Neural cell (in vitro differentiated cells): ENCODE data around the gene KLF14. TPM values are rescaled to one million over a fixed set of nuclear protein-coding genes. Genes with fewer than 3 reads are reported as not detected.
"Not testable (repeated sequence)": the region's sequence is repeated elsewhere in the genome, so short reads cannot be mapped to it uniquely, and the experiment has no call there.

Experiments used
- H2AFZ ChIP-seq: fragments of 200-600, 300-800 bp; sonication (generic), shearing (Covaris generic); 2 replicates; pipeline ENCODE4 v1.6.0; 2014; ENCODE audit warnings: low read depth, mild to moderate bottlenecking, antibody characterized with exemption, low read length, moderate library complexity
- H3F3A ChIP-seq: fragments of 200-600 bp; shearing (Covaris generic); 2 replicates; pipeline ENCODE4 v1.6.1; 2016; ENCODE audit warnings: mild to moderate bottlenecking, moderate library complexity, mixed read lengths, antibody characterized with exemption, low read length; ENCODE audit not compliant: insufficient read depth, poor library complexity, severe bottlenecking
- H3K27ac ChIP-seq: fragments of 200-600, 300-800 bp; sonication (generic), shearing (Covaris generic); 2 replicates; pipeline ENCODE4 v1.5.1; 2014; ENCODE audit warnings: mild to moderate bottlenecking, low read length, moderate library complexity
- H3K27me3 ChIP-seq: fragments of 300-800, 200-600 bp; sonication (generic), shearing (Covaris generic); 2 replicates; pipeline ENCODE4 v1.6.0; 2014; ENCODE audit warnings: mild to moderate bottlenecking, low read depth, low read length, moderate library complexity; ENCODE audit not compliant: insufficient read depth
- H3K36me3 ChIP-seq: fragments of 300-800, 200-600 bp; sonication (generic), shearing (Covaris generic); 2 replicates; pipeline ENCODE4 v1.5.1; 2014; ENCODE audit warnings: mild to moderate bottlenecking, antibody characterized with exemption, low read length, moderate library complexity; ENCODE audit not compliant: insufficient read depth
- H3K4me2 ChIP-seq: fragments of 300-800, 200-600 bp; sonication (generic), shearing (Covaris generic); 2 replicates; pipeline ENCODE4 v1.6.0; 2014; ENCODE audit warnings: mild to moderate bottlenecking, low read length
- H3K4me3 ChIP-seq: fragments of 300-800, 200-600 bp; sonication (generic), shearing (Covaris generic); 2 replicates; pipeline ENCODE4 v1.5.1; 2014; ENCODE audit warnings: mild to moderate bottlenecking, low read length, moderate library complexity
- H3K79me2 ChIP-seq: fragments of 200-600 bp; shearing (Covaris generic); replicated peaks from 2 replicates; pipeline ENCODE4 v1.6.0; 2014; ENCODE audit warnings: mild to moderate bottlenecking, low read length, moderate library complexity; ENCODE audit not compliant: insufficient read depth
- H3K9ac ChIP-seq: fragments of 300-800, 200-600 bp; sonication (generic), shearing (Covaris generic); 2 replicates; pipeline ENCODE4 v1.6.1; 2016; ENCODE audit warnings: mild to moderate bottlenecking, low read length, mixed read lengths
- H3K9me2 ChIP-seq: fragments of 200-600 bp; shearing (Covaris generic); 2 replicates; pipeline ENCODE4 v1.6.1; 2016; ENCODE audit warnings: mild to moderate bottlenecking, low read length, mixed read lengths; ENCODE audit not compliant: insufficient read depth
- H3K9me3 ChIP-seq: fragments of 200-600, 300-800 bp; sonication (generic), shearing (Covaris generic); 2 replicates; pipeline ENCODE4 v1.6.1; 2016; ENCODE audit warnings: mild to moderate bottlenecking, mixed run types, low read length, moderate library complexity, mixed read lengths
- H4K20me1 ChIP-seq: fragments of 200-600 bp; shearing (Covaris generic); 2 replicates; pipeline ENCODE4 v1.6.1; 2016; ENCODE audit warnings: mild to moderate bottlenecking, mixed run types; ENCODE audit not compliant: insufficient read depth
- EP300 ChIP-seq: fragments of 450-650 bp; conservative IDR thresholded peaks from 2 replicates; pipeline ENCODE4 v1.6.1; 2014; ENCODE audit warnings: antibody characterized with exemption, mild to moderate bottlenecking, moderate library complexity; ENCODE audit not compliant: poor library complexity, severe bottlenecking
- EZH2 ChIP-seq: fragments of 200-600, 300-800 bp; shearing (Covaris generic), sonication (generic); IDR thresholded peaks from 2 replicates; pipeline ENCODE4 v1.6.1; 2014; ENCODE audit warnings: antibody characterized with exemption, low read length, borderline replicate concordance, mild to moderate bottlenecking; ENCODE audit not compliant: insufficient read depth, poor library complexity, severe bottlenecking
- MXI1 ChIP-seq: fragments of 450-650 bp; conservative IDR thresholded peaks from 2 replicates; pipeline ENCODE4 v1.6.1; 2014; ENCODE audit warnings: antibody characterized with exemption, mild to moderate bottlenecking; ENCODE audit not compliant: poor library complexity, severe bottlenecking
- POLR2AphosphoS5 ChIP-seq: IDR thresholded peaks from 2 replicates; pipeline ENCODE4 v1.6.1; 2012
- RAD21 ChIP-seq: fragments of 450-650 bp; conservative IDR thresholded peaks from 2 replicates; pipeline ENCODE4 v1.6.1; 2014; ENCODE audit warnings: antibody characterized with exemption, mild to moderate bottlenecking, moderate library complexity
- SMC3 ChIP-seq: fragments of 450-650 bp; conservative IDR thresholded peaks from 2 replicates; pipeline ENCODE4 v1.6.1; 2014; ENCODE audit warnings: antibody characterized with exemption, mild to moderate bottlenecking, moderate library complexity; ENCODE audit not compliant: poor library complexity
- TAF1 ChIP-seq: IDR thresholded peaks from 2 replicates; pipeline ENCODE4 v1.6.1; 2012; ENCODE audit warnings: low read depth
- polyA plus RNA-seq: library from polyadenylated mRNA; depleted of rRNA; stranded (reverse); fragments of >200 nt; gene quantifications from 2 replicates; pipeline ENCODE4 v1.2.3, GENCODE V29; 2014
- TF ChIP-seq, protein P1 (sequence below): IDR thresholded peaks from 2 replicates; pipeline ENCODE4 v1.6.1; 2012; ENCODE audit warnings: borderline replicate concordance
- TF ChIP-seq, protein P2 (sequence below): fragments of 450-650 bp; IDR thresholded peaks from 2 replicates; pipeline ENCODE4 v1.5.1; 2014; ENCODE audit warnings: antibody characterized with exemption, mild to moderate bottlenecking, moderate library complexity; ENCODE audit not compliant: poor library complexity, severe bottlenecking

KLF14 gene
- polyA plus RNA-seq, 1 donor from 2014 or later, result not detected

DNA sequence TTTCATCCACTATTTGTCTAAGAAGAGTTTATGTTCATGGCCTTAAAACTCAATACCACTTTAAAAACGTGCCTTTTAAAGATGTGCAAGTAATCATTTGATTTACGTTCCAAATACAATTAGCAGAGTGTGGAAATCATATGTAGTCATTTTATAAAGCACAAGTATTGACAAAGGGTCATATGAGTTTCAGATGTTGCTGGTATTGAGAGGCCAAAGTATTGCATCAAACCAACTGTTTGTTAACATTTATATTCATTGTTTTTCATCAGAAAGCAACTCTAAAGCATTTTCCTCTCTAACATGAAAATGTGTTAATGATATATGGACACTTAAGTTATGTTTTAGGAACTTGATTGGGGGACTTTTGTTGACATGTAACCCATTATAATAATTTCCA lies 36.2 kb downstream of the KLF14 start:
- Histone ChIP-seq H2AFZ (no peak overlapping the region), H4K20me1 (no peaks in the 10 kb centered on the region), H3K27ac (no peak overlapping the region), H3K9me3 (no peaks in the 10 kb centered on the region), H3K79me2 (no peaks in the 10 kb centered on the region), H3K4me2 (no peak overlapping the region), H3K36me3 (no peaks in the 10 kb centered on the region), H3K4me3 (no peak overlapping the region), H3K27me3 (no peaks in the 10 kb centered on the region), H3K9me2 (no peaks in the 10 kb centered on the region), H3F3A (no peaks in the 10 kb centered on the region), H3K9ac (no peak overlapping the region)
- no peak for TF ChIP-seq POLR2AphosphoS5
- no peak for TF ChIP-seq EZH2
- TF ChIP-seq TAF1, result no peak
- TF ChIP-seq RAD21, result no peak
- TF ChIP-seq SMC3, result no peak
- TF ChIP-seq EP300, result no peak
- TF ChIP-seq MXI1, result no peak
- TF ChIP-seq, protein P1, sequence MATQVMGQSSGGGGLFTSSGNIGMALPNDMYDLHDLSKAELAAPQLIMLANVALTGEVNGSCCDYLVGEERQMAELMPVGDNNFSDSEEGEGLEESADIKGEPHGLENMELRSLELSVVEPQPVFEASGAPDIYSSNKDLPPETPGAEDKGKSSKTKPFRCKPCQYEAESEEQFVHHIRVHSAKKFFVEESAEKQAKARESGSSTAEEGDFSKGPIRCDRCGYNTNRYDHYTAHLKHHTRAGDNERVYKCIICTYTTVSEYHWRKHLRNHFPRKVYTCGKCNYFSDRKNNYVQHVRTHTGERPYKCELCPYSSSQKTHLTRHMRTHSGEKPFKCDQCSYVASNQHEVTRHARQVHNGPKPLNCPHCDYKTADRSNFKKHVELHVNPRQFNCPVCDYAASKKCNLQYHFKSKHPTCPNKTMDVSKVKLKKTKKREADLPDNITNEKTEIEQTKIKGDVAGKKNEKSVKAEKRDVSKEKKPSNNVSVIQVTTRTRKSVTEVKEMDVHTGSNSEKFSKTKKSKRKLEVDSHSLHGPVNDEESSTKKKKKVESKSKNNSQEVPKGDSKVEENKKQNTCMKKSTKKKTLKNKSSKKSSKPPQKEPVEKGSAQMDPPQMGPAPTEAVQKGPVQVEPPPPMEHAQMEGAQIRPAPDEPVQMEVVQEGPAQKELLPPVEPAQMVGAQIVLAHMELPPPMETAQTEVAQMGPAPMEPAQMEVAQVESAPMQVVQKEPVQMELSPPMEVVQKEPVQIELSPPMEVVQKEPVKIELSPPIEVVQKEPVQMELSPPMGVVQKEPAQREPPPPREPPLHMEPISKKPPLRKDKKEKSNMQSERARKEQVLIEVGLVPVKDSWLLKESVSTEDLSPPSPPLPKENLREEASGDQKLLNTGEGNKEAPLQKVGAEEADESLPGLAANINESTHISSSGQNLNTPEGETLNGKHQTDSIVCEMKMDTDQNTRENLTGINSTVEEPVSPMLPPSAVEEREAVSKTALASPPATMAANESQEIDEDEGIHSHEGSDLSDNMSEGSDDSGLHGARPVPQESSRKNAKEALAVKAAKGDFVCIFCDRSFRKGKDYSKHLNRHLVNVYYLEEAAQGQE, result no peak
- TF ChIP-seq, protein P2, sequence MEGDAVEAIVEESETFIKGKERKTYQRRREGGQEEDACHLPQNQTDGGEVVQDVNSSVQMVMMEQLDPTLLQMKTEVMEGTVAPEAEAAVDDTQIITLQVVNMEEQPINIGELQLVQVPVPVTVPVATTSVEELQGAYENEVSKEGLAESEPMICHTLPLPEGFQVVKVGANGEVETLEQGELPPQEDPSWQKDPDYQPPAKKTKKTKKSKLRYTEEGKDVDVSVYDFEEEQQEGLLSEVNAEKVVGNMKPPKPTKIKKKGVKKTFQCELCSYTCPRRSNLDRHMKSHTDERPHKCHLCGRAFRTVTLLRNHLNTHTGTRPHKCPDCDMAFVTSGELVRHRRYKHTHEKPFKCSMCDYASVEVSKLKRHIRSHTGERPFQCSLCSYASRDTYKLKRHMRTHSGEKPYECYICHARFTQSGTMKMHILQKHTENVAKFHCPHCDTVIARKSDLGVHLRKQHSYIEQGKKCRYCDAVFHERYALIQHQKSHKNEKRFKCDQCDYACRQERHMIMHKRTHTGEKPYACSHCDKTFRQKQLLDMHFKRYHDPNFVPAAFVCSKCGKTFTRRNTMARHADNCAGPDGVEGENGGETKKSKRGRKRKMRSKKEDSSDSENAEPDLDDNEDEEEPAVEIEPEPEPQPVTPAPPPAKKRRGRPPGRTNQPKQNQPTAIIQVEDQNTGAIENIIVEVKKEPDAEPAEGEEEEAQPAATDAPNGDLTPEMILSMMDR, result no peak

DNA sequence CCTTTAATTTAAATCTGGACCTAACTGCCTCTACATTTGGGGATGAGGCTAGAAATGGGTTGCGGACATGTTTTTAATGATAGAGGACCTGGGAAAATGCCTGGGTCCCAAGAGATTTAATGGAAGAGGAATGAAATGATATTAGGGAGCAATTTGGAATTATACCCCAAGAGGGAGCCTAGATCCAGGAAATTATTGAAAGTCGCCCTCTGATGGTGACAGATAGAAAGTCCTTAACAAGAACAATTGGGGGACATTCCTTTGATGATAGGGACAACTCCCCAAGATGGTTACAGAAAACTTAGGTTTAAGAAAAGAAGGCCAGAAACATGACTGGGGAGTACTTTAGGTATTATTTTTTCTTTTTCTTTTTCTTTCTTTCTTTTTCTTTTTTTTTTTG lies 38.2 kb downstream of the KLF14 start:
- Histone ChIP-seq H3K27me3 (no peaks in the 10 kb centered on the region), H3K9me2 (no peaks in the 10 kb centered on the region), H3F3A (no peaks in the 10 kb centered on the region), H3K9ac (no peak overlapping the region), H3K9me3 (no peaks in the 10 kb centered on the region), H3K79me2 (no peaks in the 10 kb centered on the region), H3K36me3 (no peaks in the 10 kb centered on the region), H3K4me3 (no peak overlapping the region), H3K27ac (no peak overlapping the region), H4K20me1 (no peaks in the 10 kb centered on the region), H2AFZ (no peak overlapping the region), H3K4me2 (no peak overlapping the region)
- TF ChIP-seq EZH2 (no peak), SMC3 (no peak), TAF1 (no peak), RAD21 (no peak), POLR2AphosphoS5 (no peak), EP300 (no peak), MXI1 (no peak)
- TF ChIP-seq, protein P1, result no peak
- TF ChIP-seq, protein P2, result no peak

DNA sequence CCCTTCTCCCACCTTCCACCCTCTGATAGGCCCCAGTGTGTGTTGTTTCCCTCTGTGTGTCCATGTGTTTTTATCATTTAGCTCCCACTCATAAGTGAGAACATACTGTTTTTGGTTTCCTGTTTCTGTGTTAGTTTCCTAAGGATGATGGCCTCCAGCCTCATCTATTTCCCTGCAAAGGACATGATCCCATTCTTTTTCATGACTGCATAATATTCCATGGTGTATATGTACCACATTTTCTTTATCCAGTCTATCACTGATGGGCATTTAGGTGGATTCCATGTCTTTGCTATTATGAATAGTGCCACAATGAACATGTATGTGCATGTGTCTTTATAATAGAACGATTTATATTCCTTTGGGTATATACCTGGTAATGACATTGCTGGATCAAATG lies 41.6 kb downstream of the KLF14 start:
- H3K9me2 ChIP-seq, H3K4me2 ChIP-seq, H3K27ac ChIP-seq, H3K27me3 ChIP-seq, H4K20me1 ChIP-seq, H3K79me2 ChIP-seq, H3K4me3 ChIP-seq, H2AFZ ChIP-seq, H3K36me3 ChIP-seq, H3K9ac ChIP-seq, H3F3A ChIP-seq, H3K9me3 ChIP-seq: not testable (repeated sequence)
